ENCODE measurements around the gene JTB.
"Not testable (repeated sequence)": the region's sequence is repeated elsewhere in the genome, so short reads cannot be mapped to it uniquely, and the experiment has no call there.

The JTB gene

GRCh38 chr1:154000420-154000819 lies 22.9 kb upstream of the JTB start:
- H3K4me3 ChIP-seq (ENCODE audit: low read depth, low read length), result no peak overlapping the region
- TF ChIP-seq CTCF (IDR thresholded peaks at IDR 0.05; ENCODE audit: low read depth, low read length), result no peak

- not testable (repeated sequence) for H3K4me3 ChIP-seq (ENCODE audit: low read depth, low read length)
Observed at GRCh38 chr1:153996882-153997281, 19.4 kb upstream of the JTB start.

GRCh38 chr1:153995640-153996039 lies 18.2 kb upstream of the JTB start:
- no peak overlapping the region for H3K4me3 ChIP-seq (ENCODE audit: low read depth, low read length)
- TF ChIP-seq CTCF (IDR thresholded peaks at IDR 0.05; ENCODE audit: low read depth, low read length), result no peak

GRCh38 chr1:153995202-153995601 lies 17.7 kb upstream of the JTB start:
- TF ChIP-seq CTCF (IDR thresholded peaks at IDR 0.05; ENCODE audit: low read depth, low read length), result no peak

GRCh38 chr1:153991806-153992205 lies 14.3 kb upstream of the JTB start:
- TF ChIP-seq CTCF (IDR thresholded peaks at IDR 0.05; ENCODE audit: low read depth, low read length), result no peak
- peak overlapping the region; percentile 96 for H3K4me3 ChIP-seq (ENCODE audit: low read depth, low read length)

More at GRCh38 chr1:153995202-153995601, 17.7 kb upstream of the JTB start:
- H3K4me3 ChIP-seq (ENCODE audit: low read depth, low read length), result no peak overlapping the region

GRCh38 chr1:153991151-153991630 lies 13.7 kb upstream of the JTB start:
- peak overlapping the region; percentile 96 for H3K4me3 ChIP-seq (ENCODE audit: low read depth, low read length)
- no peak for TF ChIP-seq CTCF (IDR thresholded peaks at IDR 0.05; ENCODE audit: low read depth, low read length)

GRCh38 chr1:153990468-153991150 lies 13.1 kb upstream of the JTB start, which contains the start of gene RPS27:
Gene RPS27, plus strand, starts transcription at chr1:153990762. Its CDS starts 35 bp downstream, at chr1:153990797.
- H3K4me3 ChIP-seq (ENCODE audit: low read depth, low read length), result peak within 1 kb of the TSS; percentile 96
- TF ChIP-seq CTCF (IDR thresholded peaks at IDR 0.05; ENCODE audit: low read depth, low read length), result no peak

- H3K4me3 ChIP-seq (ENCODE audit: low read depth, low read length), result no peak overlapping the region
Observed at GRCh38 chr1:153987621-153988020, 10.1 kb upstream of the JTB start.

More at GRCh38 chr1:153987621-153988020, 10.1 kb upstream of the JTB start:
- no peak for TF ChIP-seq CTCF (IDR thresholded peaks at IDR 0.05; ENCODE audit: low read depth, low read length)
